HCT116 (cell line): ENCODE measurements around the gene TLX2.

Experiments
- EZH2 ChIP-seq: fragments of 200-600 bp; sonication (generic); IDR thresholded peaks from 2 replicates; pipeline ENCODE4 v1.6.1; 2017; ENCODE audit warnings: antibody characterized with exemption, mixed run types
- POLR2A ChIP-seq: IDR thresholded peaks from 2 replicates; pipeline ENCODE4 v1.7.0; 2011; ENCODE audit warnings: borderline replicate concordance; ENCODE audit not compliant: insufficient read depth, insufficient read length; ENCODE audit errors: extremely low read depth
- POLR2AphosphoS5 ChIP-seq: IDR thresholded peaks from 2 replicates; pipeline ENCODE4 v1.6.1; 2011; ENCODE audit warnings: mild to moderate bottlenecking, low read depth, low read length, moderate library complexity
- RAD21 ChIP-seq: IDR thresholded peaks from 2 replicates; pipeline ENCODE4 v1.6.1; 2012; ENCODE audit warnings: low read depth, mild to moderate bottlenecking
- TCF7L2 ChIP-seq: IDR thresholded peaks from 2 replicates; pipeline ENCODE4 v1.7.0; 2011; ENCODE audit warnings: borderline replicate concordance, inconsistent platforms; ENCODE audit not compliant: insufficient read depth, insufficient read length; ENCODE audit errors: extremely low read depth
- ZNF274 ChIP-seq: fragments of 200-500 bp; sonication (Bioruptor generic); IDR thresholded peaks from 2 replicates; pipeline ENCODE4 v1.6.1; 2014; ENCODE audit warnings: mild to moderate bottlenecking, low read depth, low read length, inconsistent platforms
- TF ChIP-seq, protein P1 (sequence below), 3 experiments: fragments of 200-600 bp in 1 of 3; sonication (generic) in 1 of 3; IDR thresholded peaks in 2 of 3; conservative IDR thresholded peaks in 1 of 3; 2 replicates each; pipeline ENCODE4 v1.5.1; 2012 to 2017; ENCODE audit warnings: low read depth in 2 of 3, low read length in 2 of 3, antibody characterized with exemption in 1 of 3, borderline replicate concordance in 1 of 3, control low read depth in 1 of 3, mild to moderate bottlenecking in 1 of 3, mixed read lengths in 1 of 3, mixed run types in 1 of 3, moderate library complexity in 1 of 3; ENCODE audit not compliant: insufficient read depth in 1 of 3
- TF ChIP-seq, protein P2 (sequence below): IDR thresholded peaks from 2 replicates; pipeline ENCODE4 v1.6.1; 2011; ENCODE audit warnings: mild to moderate bottlenecking, low read length, moderate library complexity; ENCODE audit not compliant: insufficient replicate concordance; ENCODE audit errors: extremely low read depth

GRCh38 chr2:74486141-74486540 lies 28.1 kb upstream of the TLX2 start:
- no peak for TF ChIP-seq POLR2AphosphoS5
- TF ChIP-seq TCF7L2 = no peak
- no peak for TF ChIP-seq EZH2
- TF ChIP-seq, protein P1, sequence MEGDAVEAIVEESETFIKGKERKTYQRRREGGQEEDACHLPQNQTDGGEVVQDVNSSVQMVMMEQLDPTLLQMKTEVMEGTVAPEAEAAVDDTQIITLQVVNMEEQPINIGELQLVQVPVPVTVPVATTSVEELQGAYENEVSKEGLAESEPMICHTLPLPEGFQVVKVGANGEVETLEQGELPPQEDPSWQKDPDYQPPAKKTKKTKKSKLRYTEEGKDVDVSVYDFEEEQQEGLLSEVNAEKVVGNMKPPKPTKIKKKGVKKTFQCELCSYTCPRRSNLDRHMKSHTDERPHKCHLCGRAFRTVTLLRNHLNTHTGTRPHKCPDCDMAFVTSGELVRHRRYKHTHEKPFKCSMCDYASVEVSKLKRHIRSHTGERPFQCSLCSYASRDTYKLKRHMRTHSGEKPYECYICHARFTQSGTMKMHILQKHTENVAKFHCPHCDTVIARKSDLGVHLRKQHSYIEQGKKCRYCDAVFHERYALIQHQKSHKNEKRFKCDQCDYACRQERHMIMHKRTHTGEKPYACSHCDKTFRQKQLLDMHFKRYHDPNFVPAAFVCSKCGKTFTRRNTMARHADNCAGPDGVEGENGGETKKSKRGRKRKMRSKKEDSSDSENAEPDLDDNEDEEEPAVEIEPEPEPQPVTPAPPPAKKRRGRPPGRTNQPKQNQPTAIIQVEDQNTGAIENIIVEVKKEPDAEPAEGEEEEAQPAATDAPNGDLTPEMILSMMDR (IDR thresholded peaks at IDR 0.05 in 2 of 3, conservative IDR thresholded peaks at IDR 0.05 in 1 of 3; ENCODE audit: borderline replicate concordance in 1 of 3, insufficient read depth in 1 of 3, low read depth in 2 of 3, low read length in 2 of 3) = no peak
- no peak for TF ChIP-seq POLR2A
- TF ChIP-seq, protein P2, sequence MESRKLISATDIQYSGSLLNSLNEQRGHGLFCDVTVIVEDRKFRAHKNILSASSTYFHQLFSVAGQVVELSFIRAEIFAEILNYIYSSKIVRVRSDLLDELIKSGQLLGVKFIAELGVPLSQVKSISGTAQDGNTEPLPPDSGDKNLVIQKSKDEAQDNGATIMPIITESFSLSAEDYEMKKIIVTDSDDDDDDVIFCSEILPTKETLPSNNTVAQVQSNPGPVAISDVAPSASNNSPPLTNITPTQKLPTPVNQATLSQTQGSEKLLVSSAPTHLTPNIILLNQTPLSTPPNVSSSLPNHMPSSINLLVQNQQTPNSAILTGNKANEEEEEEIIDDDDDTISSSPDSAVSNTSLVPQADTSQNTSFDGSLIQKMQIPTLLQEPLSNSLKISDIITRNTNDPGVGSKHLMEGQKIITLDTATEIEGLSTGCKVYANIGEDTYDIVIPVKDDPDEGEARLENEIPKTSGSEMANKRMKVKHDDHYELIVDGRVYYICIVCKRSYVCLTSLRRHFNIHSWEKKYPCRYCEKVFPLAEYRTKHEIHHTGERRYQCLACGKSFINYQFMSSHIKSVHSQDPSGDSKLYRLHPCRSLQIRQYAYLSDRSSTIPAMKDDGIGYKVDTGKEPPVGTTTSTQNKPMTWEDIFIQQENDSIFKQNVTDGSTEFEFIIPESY = no peak
- TF ChIP-seq RAD21 = no peak
- TF ChIP-seq ZNF274 = no peak
